GM19238 (cell line): ENCODE data around the gene TMF1.
A peak's percentile ranks its signal among the peaks of the same experiment; 100 is the strongest.

Source experiments
- DNase-seq: peaks from one replicate; pipeline ENCODE4 v3.0.0; 2011; ENCODE audit warnings: low spot score; ENCODE audit not compliant: insufficient read length

The TMF1 gene

GRCh38 chr3:68977486-68978167 lies 74.5 kb downstream of the TMF1 start:
- no peak for DNase-seq

- DNase-seq = no peak
Observed at GRCh38 chr3:68974711-68975110, 77.4 kb downstream of the TMF1 start.

GRCh38 chr3:68973639-68974038 lies 78.5 kb downstream of the TMF1 start:
- DNase-seq = no peak

- DNase-seq = peak; percentile 12
Observed at GRCh38 chr3:68972358-68972979, 79.7 kb downstream of the TMF1 start.
